Ovary (tissue), 9 donors: ENCODE results near the gene RNF8. TPM values are rescaled to one million over a fixed set of nuclear protein-coding genes. Genes with fewer than 3 reads are reported as not detected.
"Not testable (repeated sequence)": the region's sequence is repeated elsewhere in the genome, so short reads cannot be mapped to it uniquely, and the experiment has no call there.

Experiments
- DNase-seq, 5 donors: peaks; one replicate each; pipeline ENCODE4 v3.0.0-alpha.2; 2019 to 2020
- H3K27ac ChIP-seq, 2 donors: fragments of 200-600 bp; one replicate each; pipeline versions ENCODE4 v1.5.1 to v1.8.0; 2019 to 2022
- H3K27me3 ChIP-seq: fragments of 200-600 bp; one replicate; pipeline ENCODE4 v1.8.0; 2022
- H3K36me3 ChIP-seq: fragments of 200-600 bp; sonication (generic); one replicate; pipeline ENCODE4 v1.5.1; 2019
- H3K4me1 ChIP-seq: one replicate; pipeline ENCODE4 v1.8.1; 2013; ENCODE audit warnings: mild to moderate bottlenecking, moderate library complexity; ENCODE audit not compliant: insufficient read depth
- H3K4me3 ChIP-seq: fragments of 200-600 bp; sonication (generic); one replicate; pipeline ENCODE4 v1.5.1; 2017
- H3K9me3 ChIP-seq, 2 donors: fragments of 200-600 bp in 1 of 2; sonication (generic) in 1 of 2; one replicate each; pipeline versions ENCODE4 v1.5.1 to v1.8.1; 2013 to 2019; ENCODE audit warnings: mild to moderate bottlenecking in 1 of 2, moderate library complexity in 1 of 2
- CTCF ChIP-seq, 3 donors: fragments of 450-650 bp in 2 of 3; fragments of 200-600 bp in 1 of 3; IDR thresholded peaks; one replicate each; pipeline versions ENCODE4 v1.5.1 to v1.8.0; 2016 to 2022; ENCODE audit warnings: antibody characterized with exemption in 3 of 3, mild to moderate bottlenecking in 1 of 3
- EP300 ChIP-seq: sonication (generic); formaldehyde crosslinking; IDR thresholded peaks from one replicate; pipeline ENCODE4 v1.6.1; 2017; ENCODE audit warnings: antibody characterized with exemption
- POLR2A ChIP-seq: fragments of 450-650 bp; IDR thresholded peaks from one replicate; pipeline ENCODE4 v1.6.1; 2017; ENCODE audit warnings: antibody characterized with exemption, mild to moderate bottlenecking, moderate library complexity
- WGBS, 3 donors: extraction: QIAGEN DNeasy Blood & Tissue Kit in 1 of 3; methylation state at CpG; one replicate each; pipeline versions ENCODE4 v1.1.5 to v1.1.7; 2013 to 2017; 5-methylcytosine and 5-hydroxymethylcytosine counted together
- intact Hi-C, 4 donors: fragments of 100-400 bp; cut with DNase I; formaldehyde crosslinking; loops; one replicate each; pipeline versions ENCODE4 v1.11.0 to v1.15.1; 2022 to 2023
- polyA plus RNA-seq, 2 donors: library from polyadenylated mRNA; stranded (reverse); fragments of 200-250 nt in 1 of 2; fragments of 350-450 nt in 1 of 2; fragmentation: Illumina TruSeq in 1 of 2; extraction: RNeasy Lipid Tissue Mini Kit (QIAGEN cat#74804) in 1 of 2; gene quantifications; one replicate each; pipeline ENCODE4 v1.2.3, GENCODE V29; 2013 to 2014
- total RNA-seq, 7 donors: library from RNA; depleted of rRNA in 2 of 7; stranded (reverse); fragments of >200 nt in 2 of 7; fragmentation: NEBNext Ultra II Directional in 3 of 7; extraction: Animal tissue kit (Norgen Biotek cat#: 25700) in 3 of 7; gene quantifications; one replicate each; pipeline versions ENCODE4 v1.1.0 to v1.2.4, GENCODE V29; 2016 to 2023
- donor health status: DM: no; HTN: no; CAD: no; lungs with moderate emphysema.
- donor health status: DM: no; HTN: no; CAD: no.
- donor health status: Bipolar disorder and iron deficiency.
- donor health status: DM: yes; HTN: yes; CAD: no.
- donor health status: DM: no; HTN: no; CAD: no.
- donor health status: DM: yes; HTN: yes; CAD: no.

Gene RNF8
- total and polyA plus RNA-seq, 9 donors = 10.0 to 27.1 (median 17.6) TPM

GRCh38 chr6:37324131-37325033 lies 29.4 kb upstream of the RNF8 start:
- Histone ChIP-seq H3K4me3 (no peak overlapping the region), H3K4me1 (no peaks in the 10 kb centered on the region), H3K9me3 (no peaks in the 10 kb centered on the region), H3K27me3 (no peaks in the 10 kb centered on the region), H3K36me3 (no peaks in the 10 kb centered on the region), H3K27ac (no peak overlapping the region)
- no peak for DNase-seq
- intact Hi-C loops = loop anchor here in 1 of 4 donors (10.0 kb wide), 1 partner anchor 370 kb away; the partner anchor contains the start of gene MDGA1
- 43 to 75% (median 58%) methylated on average over 4 of the region's 4 CpGs for WGBS, 3 donors
- no peak for TF ChIP-seq EP300
- no peak for TF ChIP-seq CTCF (IDR thresholded peaks at IDR 0.05)
- TF ChIP-seq POLR2A = no peak

- H3K36me3 ChIP-seq, H3K27ac ChIP-seq, H3K27me3 ChIP-seq, H3K9me3 ChIP-seq, H3K4me1 ChIP-seq, intact Hi-C loops, H3K4me3 ChIP-seq, DNase-seq: not testable (repeated sequence)
- 93 to 96% (median 94%) methylated on average over 10 of the region's 10 CpGs for WGBS, 3 donors
Measured at GRCh38 chr6:37330345-37330744, 23.4 kb upstream of the RNF8 start.

- intact Hi-C loops = no loop called here
- DNase-seq = no peak
- Histone ChIP-seq H3K9me3 (no peaks in the 10 kb centered on the region), H3K4me1 (no peaks in the 10 kb centered on the region), H3K27me3 (no peaks in the 10 kb centered on the region), H3K27ac (no peak overlapping the region), H3K4me3 (no peak overlapping the region), H3K36me3 (no peaks in the 10 kb centered on the region)
- no peak for TF ChIP-seq EP300
- no peak for TF ChIP-seq POLR2A
- no peak for TF ChIP-seq CTCF (IDR thresholded peaks at IDR 0.05)
- 95 to 96% (median 95%) methylated on average over 13 of the region's 13 CpGs for WGBS, 3 donors
Measured at GRCh38 chr6:37331047-37331446, 22.7 kb upstream of the RNF8 start.

- no peak for TF ChIP-seq CTCF (IDR thresholded peaks at IDR 0.05)
- TF ChIP-seq EP300 = no peak
- no peak for TF ChIP-seq POLR2A
- intact Hi-C loops = no loop called here
- no peaks in the 10 kb centered on the region for H3K36me3 ChIP-seq
- H3K4me1 ChIP-seq = no peaks in the 10 kb centered on the region
- 93 to 100% (median 95%) methylated on average over 1 of the region's 1 CpG for WGBS, 3 donors
- no peaks in the 10 kb centered on the region for H3K27me3 ChIP-seq
- no peaks in the 10 kb centered on the region for H3K9me3 ChIP-seq
- H3K4me3 ChIP-seq = no peak overlapping the region
- H3K27ac ChIP-seq = no peak overlapping the region
- no peak for DNase-seq
Measured at GRCh38 chr6:37332894-37333293, 20.9 kb upstream of the RNF8 start.

- DNase-seq = no peak
- Histone ChIP-seq H3K4me3 (no peak overlapping the region), H3K36me3 (no peaks in the 10 kb centered on the region), H3K4me1 (no peaks in the 10 kb centered on the region), H3K9me3 (no peaks in the 10 kb centered on the region), H3K27ac (no peak overlapping the region), H3K27me3 (no peaks in the 10 kb centered on the region)
- intact Hi-C loops = no loop called here
- TF ChIP-seq POLR2A (no peak), CTCF (IDR thresholded peaks at IDR 0.05) (no peak), EP300 (no peak)
Measured at GRCh38 chr6:37334047-37334446, 19.7 kb upstream of the RNF8 start.

GRCh38 chr6:37338317-37338716 lies 15.5 kb upstream of the RNF8 start:
- H3K36me3 ChIP-seq, H3K9me3 ChIP-seq, intact Hi-C loops, H3K4me3 ChIP-seq, H3K27ac ChIP-seq, DNase-seq, H3K4me1 ChIP-seq, H3K27me3 ChIP-seq: not testable (repeated sequence)
- whole genome bisulfite sequencing, 3 donors = 95 to 98% (median 96%) methylated on average over 3 of the region's 3 CpGs
